ENCODE measurements around the gene ZMAT5.

The ZMAT5 gene

DNA sequence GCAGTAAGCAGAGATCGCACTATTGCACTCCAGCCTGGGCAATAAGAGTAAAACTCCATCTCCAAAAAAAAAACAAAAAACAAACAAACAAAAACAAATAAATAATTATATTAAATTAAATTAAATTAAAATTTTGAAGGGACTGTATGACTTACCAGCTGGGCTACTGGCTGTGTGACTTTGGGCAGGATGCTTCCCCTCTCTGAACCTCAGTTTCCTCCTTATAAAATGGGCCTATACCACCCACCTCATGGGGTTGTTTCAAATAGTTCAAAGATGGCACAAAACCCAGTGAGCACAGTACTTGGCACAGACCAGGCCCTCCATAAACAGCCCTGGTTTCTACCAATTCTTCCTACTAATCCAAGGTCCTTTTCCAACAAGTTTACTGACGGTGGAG lies 36.4 kb upstream of the ZMAT5 start:
- Histone ChIP-seq H3K4me3 (ENCODE audit: extremely low read depth, insufficient read depth, low read length, poor library complexity, severe bottlenecking) (no peak overlapping the region), H3K36me3 (ENCODE audit: control insufficient read depth, insufficient read depth, low read length) (peaks cover 93% of the 10 kb centered on the region), H3K9me3 (ENCODE audit: control insufficient read depth, low read length) (no peaks in the 10 kb centered on the region), H3K27ac (ENCODE audit: low read depth, low read length, severe bottlenecking) (no peak overlapping the region), H3K4me1 (ENCODE audit: control insufficient read depth, insufficient read depth, low read length, poor library complexity, severe bottlenecking) (peaks cover 37% of the 10 kb centered on the region)
- WGBS, 2 experiments (ENCODE audit: insufficient coverage in 2 of 2): no CpG with 5 or more reads among the region's 2 CpGs

DNA sequence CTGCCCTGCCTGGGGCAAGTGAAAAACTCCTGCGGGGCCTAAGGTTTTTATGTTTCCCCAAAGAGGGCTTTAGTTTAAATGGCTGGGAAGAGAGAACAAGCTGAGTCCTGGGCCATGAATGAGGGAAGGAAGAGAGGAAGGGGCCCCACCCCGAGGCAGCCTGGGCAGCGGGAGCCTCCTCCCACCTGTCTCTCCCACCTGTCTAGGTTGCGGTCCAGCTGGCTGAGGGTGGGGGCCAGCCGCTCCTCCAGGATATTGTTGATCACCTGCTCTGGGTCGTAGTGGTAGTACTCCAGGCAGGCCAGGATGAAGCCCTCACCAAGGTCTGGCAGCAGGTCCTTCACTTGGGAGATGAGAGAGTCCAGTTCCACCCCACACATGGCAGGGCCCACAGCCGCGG lies 35.0 kb upstream of the ZMAT5 start:
- peaks cover 37% of the 10 kb centered on the region for H3K4me1 ChIP-seq (ENCODE audit: control insufficient read depth, insufficient read depth, low read length, poor library complexity, severe bottlenecking)
- H3K4me3 ChIP-seq (ENCODE audit: extremely low read depth, insufficient read depth, low read length, poor library complexity, severe bottlenecking): no peak overlapping the region
- no peaks in the 10 kb centered on the region for H3K9me3 ChIP-seq (ENCODE audit: control insufficient read depth, low read length)
- peaks cover 90% of the 10 kb centered on the region for H3K36me3 ChIP-seq (ENCODE audit: control insufficient read depth, insufficient read depth, low read length)
- 84 to 88% methylated on average over 4 to 6 of the region's 8 CpGs for WGBS, 2 experiments (ENCODE audit: insufficient coverage in 2 of 2)
- H3K27ac ChIP-seq (ENCODE audit: low read depth, low read length, severe bottlenecking): peak overlapping the region; percentile 79

DNA sequence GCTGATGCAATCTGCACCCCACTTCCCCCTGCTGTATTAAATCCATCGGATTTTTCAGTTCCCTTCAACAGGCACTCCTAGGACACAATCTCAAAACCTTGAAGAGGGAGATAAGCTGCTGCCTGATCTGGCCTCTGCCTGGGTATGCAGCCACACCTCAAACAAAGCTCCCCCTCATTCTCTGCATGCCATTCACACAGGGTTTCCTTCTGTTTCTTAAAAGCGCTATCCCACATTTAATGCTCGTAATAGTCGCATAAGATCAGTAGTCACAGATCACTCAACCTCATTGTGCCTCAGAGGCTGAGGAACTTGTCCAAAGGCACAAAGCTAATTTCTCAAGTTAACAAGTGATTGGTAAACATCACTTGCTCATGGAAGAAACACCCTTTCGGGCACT lies 34.3 kb upstream of the ZMAT5 start:
- H3K27ac ChIP-seq (ENCODE audit: low read depth, low read length, severe bottlenecking): peak overlapping the region; percentile 79
- peaks cover 37% of the 10 kb centered on the region for H3K4me1 ChIP-seq (ENCODE audit: control insufficient read depth, insufficient read depth, low read length, poor library complexity, severe bottlenecking)
- H3K9me3 ChIP-seq (ENCODE audit: control insufficient read depth, low read length): no peaks in the 10 kb centered on the region
- peaks cover 89% of the 10 kb centered on the region for H3K36me3 ChIP-seq (ENCODE audit: control insufficient read depth, insufficient read depth, low read length)
- 96 to 97% methylated on average over 4 to 5 of the region's 5 CpGs for WGBS, 2 experiments (ENCODE audit: insufficient coverage in 2 of 2)
- no peak overlapping the region for H3K4me3 ChIP-seq (ENCODE audit: extremely low read depth, insufficient read depth, low read length, poor library complexity, severe bottlenecking)

DNA sequence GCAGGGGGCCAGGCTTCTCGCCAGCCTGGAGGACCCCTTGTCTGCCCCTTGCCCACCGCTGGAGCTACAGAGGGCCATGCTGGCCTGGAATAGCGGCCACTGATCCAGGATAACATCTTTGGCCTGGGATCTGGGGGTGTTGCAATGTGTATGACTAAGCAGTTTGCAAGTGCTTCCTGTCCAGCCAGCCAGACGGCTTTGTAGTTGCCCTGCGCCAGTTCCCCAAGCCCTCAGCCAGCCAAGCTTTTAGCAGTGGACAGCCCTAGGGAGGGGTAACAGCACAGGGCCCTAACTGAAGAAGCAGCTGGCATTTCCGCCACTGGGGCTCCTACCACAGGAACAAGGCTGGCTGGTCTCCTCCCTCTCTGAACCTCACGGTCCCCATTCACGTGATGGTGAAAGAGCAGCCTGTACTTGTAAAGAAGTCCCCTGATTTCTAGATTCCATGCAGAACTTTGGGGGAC lies 32.4 kb upstream of the ZMAT5 start:
- 88 to 90% methylated on average over 6 to 7 of the region's 8 CpGs for WGBS, 2 experiments (ENCODE audit: insufficient coverage in 2 of 2)
- Histone ChIP-seq H3K4me3 (ENCODE audit: extremely low read depth, insufficient read depth, low read length, poor library complexity, severe bottlenecking) (no peak overlapping the region), H3K27ac (ENCODE audit: low read depth, low read length, severe bottlenecking) (peak overlapping the region; percentile 73), H3K9me3 (ENCODE audit: control insufficient read depth, low read length) (no peaks in the 10 kb centered on the region), H3K36me3 (ENCODE audit: control insufficient read depth, insufficient read depth, low read length) (peaks cover 83% of the 10 kb centered on the region), H3K4me1 (ENCODE audit: control insufficient read depth, insufficient read depth, low read length, poor library complexity, severe bottlenecking) (peaks cover 37% of the 10 kb centered on the region)

DNA sequence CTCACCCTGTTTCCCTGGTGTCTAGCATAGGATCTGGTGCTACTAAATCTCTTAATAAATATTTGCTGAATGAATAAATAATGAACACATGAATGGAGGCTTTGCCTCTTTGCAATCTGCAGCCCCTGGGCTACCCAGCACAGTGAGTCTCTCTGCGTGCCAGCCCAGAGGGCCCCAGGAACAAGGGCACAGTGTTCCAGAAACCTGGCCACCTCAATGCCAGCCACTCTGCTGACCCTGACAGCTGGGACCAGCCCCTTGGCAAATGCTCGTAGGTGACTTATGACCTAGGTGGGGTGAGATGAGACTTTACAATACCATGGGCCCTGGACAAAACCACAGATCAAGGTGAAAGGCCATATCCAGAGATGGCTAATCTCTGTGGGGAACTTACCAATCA lies 32.0 kb upstream of the ZMAT5 start:
- peak overlapping the region; percentile 73 for H3K27ac ChIP-seq (ENCODE audit: low read depth, low read length, severe bottlenecking)
- 90 to 92% methylated on average over 2 of the region's 2 CpGs for WGBS, 2 experiments (ENCODE audit: insufficient coverage in 2 of 2)
- peaks cover 79% of the 10 kb centered on the region for H3K36me3 ChIP-seq (ENCODE audit: control insufficient read depth, insufficient read depth, low read length)

DNA sequence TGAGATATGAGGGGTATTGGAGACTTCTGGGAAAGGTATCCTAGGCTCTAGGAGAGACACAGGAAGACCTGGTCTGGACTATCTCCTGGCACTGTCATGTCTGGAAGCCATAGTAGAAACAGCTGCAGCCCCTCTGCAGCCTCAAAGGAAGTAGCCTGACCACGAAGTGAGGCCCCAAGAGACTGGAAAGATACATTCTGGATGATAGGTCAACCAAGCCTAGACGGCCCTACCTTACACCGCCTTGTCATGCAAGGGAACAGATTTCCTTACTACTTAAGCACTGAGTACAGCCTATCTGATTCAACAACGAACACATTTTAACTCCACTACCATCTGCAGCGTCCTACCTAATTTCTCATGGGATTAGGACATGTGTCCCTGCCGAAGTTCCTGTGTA lies 31.5 kb upstream of the ZMAT5 start:
- Histone ChIP-seq H3K4me3 (ENCODE audit: extremely low read depth, insufficient read depth, low read length, poor library complexity, severe bottlenecking) (no peak overlapping the region), H3K36me3 (ENCODE audit: control insufficient read depth, insufficient read depth, low read length) (peaks cover 79% of the 10 kb centered on the region), H3K27ac (ENCODE audit: low read depth, low read length, severe bottlenecking) (no peak overlapping the region), H3K9me3 (ENCODE audit: control insufficient read depth, low read length) (no peaks in the 10 kb centered on the region), H3K4me1 (ENCODE audit: control insufficient read depth, insufficient read depth, low read length, poor library complexity, severe bottlenecking) (peaks cover 37% of the 10 kb centered on the region)
- 81 to 92% methylated on average over 5 to 6 of the region's 6 CpGs for WGBS, 2 experiments (ENCODE audit: insufficient coverage in 2 of 2)

More for the DNA sequence above, 32.0 kb upstream of the ZMAT5 start:
- Histone ChIP-seq H3K9me3 (ENCODE audit: control insufficient read depth, low read length) (no peaks in the 10 kb centered on the region), H3K4me1 (ENCODE audit: control insufficient read depth, insufficient read depth, low read length, poor library complexity, severe bottlenecking) (peaks cover 37% of the 10 kb centered on the region), H3K4me3 (ENCODE audit: extremely low read depth, insufficient read depth, low read length, poor library complexity, severe bottlenecking) (no peak overlapping the region)

DNA sequence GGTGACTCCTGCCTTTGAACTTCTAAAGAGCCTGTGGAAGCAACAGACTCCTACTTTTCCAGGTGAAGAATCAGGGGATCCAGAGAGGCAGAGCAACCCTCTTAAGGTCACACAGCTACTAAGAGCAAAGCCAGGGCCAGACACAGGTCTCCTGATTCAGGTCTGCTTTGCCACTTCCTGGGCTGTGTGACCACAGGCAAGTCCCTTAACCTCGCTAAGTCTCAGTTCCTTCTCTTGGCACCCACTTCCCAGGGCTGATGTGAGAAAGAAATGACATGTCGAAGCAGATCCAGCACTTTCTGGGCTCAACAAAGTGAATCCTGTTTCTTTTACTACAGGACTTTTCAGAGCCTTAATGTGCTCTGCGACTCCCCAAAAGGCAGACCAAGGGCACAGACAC lies 30.5 kb upstream of the ZMAT5 start:
- Histone ChIP-seq H3K4me1 (ENCODE audit: control insufficient read depth, insufficient read depth, low read length, poor library complexity, severe bottlenecking) (peaks cover 37% of the 10 kb centered on the region), H3K9me3 (ENCODE audit: control insufficient read depth, low read length) (no peaks in the 10 kb centered on the region), H3K4me3 (ENCODE audit: extremely low read depth, insufficient read depth, low read length, poor library complexity, severe bottlenecking) (no peak overlapping the region), H3K27ac (ENCODE audit: low read depth, low read length, severe bottlenecking) (no peak overlapping the region), H3K36me3 (ENCODE audit: control insufficient read depth, insufficient read depth, low read length) (peaks cover 82% of the 10 kb centered on the region)
- 94 to 100% methylated on average over 1 to 2 of the region's 3 CpGs for WGBS, 2 experiments (ENCODE audit: insufficient coverage in 2 of 2)

DNA sequence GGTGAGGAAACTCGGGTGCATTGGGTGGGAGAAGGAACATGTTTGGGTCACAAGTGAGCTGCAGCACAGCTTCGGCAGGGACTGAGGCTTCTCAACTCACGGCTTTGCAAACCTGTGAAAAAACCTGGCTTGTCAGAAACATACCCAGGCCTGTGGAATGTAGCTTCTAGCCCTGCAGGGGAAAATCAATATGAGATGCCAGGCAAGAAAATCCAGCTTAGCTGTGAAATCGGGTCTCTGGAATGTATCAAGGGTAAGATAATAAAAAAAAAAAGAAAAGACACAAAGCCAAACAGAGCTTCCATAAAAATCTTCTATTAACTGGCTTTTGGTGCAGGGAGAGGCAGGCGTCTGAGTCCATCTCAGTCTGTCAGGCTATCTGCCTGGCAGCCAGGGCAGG lies 28.9 kb upstream of the ZMAT5 start:
- Histone ChIP-seq H3K36me3 (ENCODE audit: control insufficient read depth, insufficient read depth, low read length) (peaks cover 81% of the 10 kb centered on the region), H3K27ac (ENCODE audit: low read depth, low read length, severe bottlenecking) (no peak overlapping the region), H3K9me3 (ENCODE audit: control insufficient read depth, low read length) (no peaks in the 10 kb centered on the region), H3K4me3 (ENCODE audit: extremely low read depth, insufficient read depth, low read length, poor library complexity, severe bottlenecking) (no peak overlapping the region), H3K4me1 (ENCODE audit: control insufficient read depth, insufficient read depth, low read length, poor library complexity, severe bottlenecking) (peaks cover 23% of the 10 kb centered on the region)
- WGBS, 2 experiments (ENCODE audit: insufficient coverage in 2 of 2): 87 to 92% methylated on average over 4 of the region's 5 CpGs

DNA sequence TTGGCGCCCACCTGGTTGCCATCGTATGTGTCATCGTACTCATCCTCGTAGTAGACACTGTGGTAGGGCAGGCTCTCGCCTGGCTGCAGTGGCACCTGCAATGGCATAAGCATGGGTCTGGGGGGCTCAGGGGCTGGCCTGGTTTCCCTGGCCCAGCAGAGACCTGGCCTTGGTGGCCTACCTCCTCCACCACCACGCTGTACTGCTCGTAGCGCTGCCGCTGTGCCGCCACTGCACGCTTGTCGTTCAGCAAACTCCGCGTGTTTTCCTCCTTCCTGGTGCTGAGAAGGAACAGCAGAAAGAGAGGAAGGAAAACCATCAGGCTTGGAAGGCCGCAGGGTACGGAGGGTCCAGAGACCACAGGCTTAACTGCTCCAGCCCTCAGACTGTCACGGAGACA lies 26.6 kb upstream of the ZMAT5 start:
- no peak overlapping the region for H3K4me3 ChIP-seq (ENCODE audit: extremely low read depth, insufficient read depth, low read length, poor library complexity, severe bottlenecking)
- H3K27ac ChIP-seq (ENCODE audit: low read depth, low read length, severe bottlenecking): no peak overlapping the region
- peaks cover under 1% of the 10 kb centered on the region for H3K4me1 ChIP-seq (ENCODE audit: control insufficient read depth, insufficient read depth, low read length, poor library complexity, severe bottlenecking)
- H3K36me3 ChIP-seq (ENCODE audit: control insufficient read depth, insufficient read depth, low read length): peaks cover 80% of the 10 kb centered on the region
- no peaks in the 10 kb centered on the region for H3K9me3 ChIP-seq (ENCODE audit: control insufficient read depth, low read length)
- WGBS, 2 experiments (ENCODE audit: insufficient coverage in 2 of 2): 98% methylated on average over 15 to 17 of the region's 17 CpGs

DNA sequence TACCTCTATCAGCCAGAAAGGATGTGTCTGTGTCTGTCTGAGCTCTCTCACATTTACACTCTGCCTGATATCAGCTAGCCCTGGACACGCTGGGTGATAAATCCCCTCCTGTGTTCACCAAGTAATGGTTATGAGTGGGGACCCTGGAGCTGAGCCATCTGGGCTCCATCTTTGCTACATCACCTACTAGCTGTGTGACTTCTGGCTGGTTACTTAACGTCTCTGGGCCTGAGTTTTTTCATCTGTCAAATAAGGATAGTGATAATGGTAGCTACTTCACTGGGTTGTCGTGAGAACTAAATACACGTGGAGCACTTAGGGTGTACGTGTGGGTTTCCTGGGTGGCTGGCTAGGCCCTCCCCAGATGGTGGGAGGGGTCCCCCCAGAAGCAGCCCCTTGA lies 23.3 kb upstream of the ZMAT5 start:
- 89 to 91% methylated on average over 3 to 4 of the region's 5 CpGs for WGBS, 2 experiments (ENCODE audit: insufficient coverage in 2 of 2)
- Histone ChIP-seq H3K4me3 (ENCODE audit: extremely low read depth, insufficient read depth, low read length, poor library complexity, severe bottlenecking) (no peak overlapping the region), H3K36me3 (ENCODE audit: control insufficient read depth, insufficient read depth, low read length) (peaks cover 69% of the 10 kb centered on the region), H3K4me1 (ENCODE audit: control insufficient read depth, insufficient read depth, low read length, poor library complexity, severe bottlenecking) (no peaks in the 10 kb centered on the region), H3K9me3 (ENCODE audit: control insufficient read depth, low read length) (no peaks in the 10 kb centered on the region), H3K27ac (ENCODE audit: low read depth, low read length, severe bottlenecking) (no peak overlapping the region)

DNA sequence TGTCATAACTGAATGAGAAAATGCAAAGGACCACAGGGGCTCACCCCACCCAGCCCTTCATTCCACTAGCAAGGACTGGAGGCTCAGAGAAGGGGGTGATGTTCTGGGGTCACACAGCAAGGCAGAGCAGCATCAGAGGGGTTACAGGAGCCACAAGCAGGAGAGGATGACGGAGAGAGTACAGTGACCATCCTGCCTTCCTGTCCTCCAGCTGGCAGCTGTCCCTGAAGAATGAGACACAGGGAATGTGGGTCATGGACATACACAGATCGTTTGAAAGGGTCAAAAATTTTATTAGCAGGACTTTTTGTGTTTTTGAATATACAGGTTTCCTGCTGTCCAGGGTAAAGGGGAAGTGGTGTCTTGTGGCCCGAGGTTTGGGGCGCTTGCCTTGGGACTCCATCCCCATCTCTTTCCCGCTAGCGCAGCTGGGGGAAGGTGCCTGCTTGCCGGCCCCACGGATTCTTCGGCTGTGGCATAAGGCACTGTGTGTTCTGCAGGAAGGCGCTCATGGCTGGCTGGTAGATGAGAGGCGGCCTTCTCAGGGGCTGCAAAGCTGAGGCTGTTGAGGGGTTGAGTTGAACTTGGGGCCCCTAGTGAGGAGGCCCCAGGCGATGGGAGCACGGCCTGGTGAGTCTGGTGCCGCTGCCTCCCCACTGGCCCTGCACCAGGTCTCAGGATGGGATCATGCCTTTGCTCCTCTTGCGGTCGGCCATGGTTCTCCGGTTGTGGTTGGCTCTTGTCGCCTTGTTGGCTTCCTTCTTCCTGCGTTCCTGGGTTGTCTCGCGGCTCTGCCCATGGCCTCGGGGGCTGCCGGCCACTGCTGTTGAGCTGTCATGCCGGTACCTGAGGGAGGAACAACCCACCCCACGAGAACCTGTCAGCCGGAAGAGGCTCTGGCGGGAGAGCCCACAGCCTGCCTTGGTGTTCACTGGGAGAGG lies 21.8 kb upstream of the ZMAT5 start:
- no peaks in the 10 kb centered on the region for H3K4me1 ChIP-seq (ENCODE audit: control insufficient read depth, insufficient read depth, low read length, poor library complexity, severe bottlenecking)
- H3K27ac ChIP-seq (ENCODE audit: low read depth, low read length, severe bottlenecking): no peak overlapping the region
- 91 to 95% methylated on average over 21 to 22 of the region's 27 CpGs for WGBS, 2 experiments (ENCODE audit: insufficient coverage in 2 of 2)
- H3K36me3 ChIP-seq (ENCODE audit: control insufficient read depth, insufficient read depth, low read length): peaks cover 64% of the 10 kb centered on the region
- no peaks in the 10 kb centered on the region for H3K9me3 ChIP-seq (ENCODE audit: control insufficient read depth, low read length)
- H3K4me3 ChIP-seq (ENCODE audit: extremely low read depth, insufficient read depth, low read length, poor library complexity, severe bottlenecking): no peak overlapping the region
